Neural cell (in vitro differentiated cells): ENCODE data around the gene RPS6KA2.

ENCODE experiments used
- EZH2 ChIP-seq: fragments of 200-600, 300-800 bp; shearing (Covaris generic), sonication (generic); IDR thresholded peaks from 2 replicates; pipeline ENCODE4 v1.6.1; 2014; ENCODE audit warnings: antibody characterized with exemption, low read length, borderline replicate concordance, mild to moderate bottlenecking; ENCODE audit not compliant: insufficient read depth, poor library complexity, severe bottlenecking
- POLR2AphosphoS5 ChIP-seq: IDR thresholded peaks from 2 replicates; pipeline ENCODE4 v1.6.1; 2012
- RAD21 ChIP-seq: fragments of 450-650 bp; conservative IDR thresholded peaks from 2 replicates; pipeline ENCODE4 v1.6.1; 2014; ENCODE audit warnings: antibody characterized with exemption, mild to moderate bottlenecking, moderate library complexity
- REST ChIP-seq: IDR thresholded peaks from 2 replicates; pipeline ENCODE4 v1.6.1; 2012; ENCODE audit warnings: borderline replicate concordance
- SMC3 ChIP-seq: fragments of 450-650 bp; conservative IDR thresholded peaks from 2 replicates; pipeline ENCODE4 v1.6.1; 2014; ENCODE audit warnings: antibody characterized with exemption, mild to moderate bottlenecking, moderate library complexity; ENCODE audit not compliant: poor library complexity

DNA sequence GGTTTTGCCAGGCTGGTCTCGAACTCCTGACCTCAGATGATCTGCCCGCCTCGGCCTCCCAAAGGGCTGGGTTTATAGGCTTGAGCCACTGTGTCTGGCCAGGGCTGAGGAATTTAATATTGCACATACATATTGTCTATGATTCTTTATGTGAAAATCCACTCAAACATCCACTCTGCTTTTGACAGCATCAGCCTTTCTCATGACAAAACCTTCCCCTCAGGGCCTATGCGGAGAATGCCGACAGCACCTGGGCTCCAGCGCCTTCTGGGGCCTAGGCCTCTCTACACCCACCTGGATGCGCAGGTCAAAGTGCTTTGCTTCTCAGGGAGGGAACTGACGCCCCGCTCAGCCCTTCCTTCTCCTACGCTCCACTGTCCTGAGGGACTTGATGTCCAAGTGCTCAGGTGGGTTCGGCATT lies 46.0 kb downstream of the RPS6KA2 start:
- TF ChIP-seq REST = no peak
- TF ChIP-seq SMC3 = no peak
- TF ChIP-seq EZH2 = no peak
- TF ChIP-seq RAD21 = no peak
- TF ChIP-seq POLR2AphosphoS5 = no peak
